PC-9 (cell line): ENCODE results near the gene SMAP2.

Source experiments
- EZH2 ChIP-seq: fragments of 200-600 bp; sonication (generic); IDR thresholded peaks from 2 replicates; pipeline ENCODE4 v1.8.0; 2017; ENCODE audit warnings: antibody characterized with exemption, low read depth
- TF ChIP-seq, protein P1 (sequence below): fragments of 200-600 bp; sonication (generic); conservative IDR thresholded peaks from 2 replicates; pipeline ENCODE4 v1.6.1; 2017; ENCODE audit warnings: mixed run types, antibody characterized with exemption, mild to moderate bottlenecking, moderate library complexity

DNA sequence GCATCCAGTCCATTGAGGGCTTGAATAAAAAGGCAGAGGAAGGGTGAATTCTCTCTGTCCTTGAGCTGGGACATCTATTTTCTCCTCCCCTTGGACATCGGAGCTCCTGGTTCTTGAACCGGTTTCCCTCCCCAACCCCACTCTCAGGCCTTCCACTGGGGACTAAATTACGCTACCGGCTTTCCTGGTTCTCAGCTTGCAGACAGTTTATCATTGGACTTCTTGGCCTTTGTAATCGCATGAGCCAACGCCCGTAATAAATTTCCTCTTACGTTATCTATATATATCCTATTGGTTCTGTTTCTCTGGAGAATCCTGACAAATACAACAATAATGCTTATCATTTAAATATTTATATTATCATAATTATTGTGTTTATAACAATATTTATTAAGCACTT lies 36.1 kb upstream of the SMAP2 start:
- TF ChIP-seq, protein P1, sequence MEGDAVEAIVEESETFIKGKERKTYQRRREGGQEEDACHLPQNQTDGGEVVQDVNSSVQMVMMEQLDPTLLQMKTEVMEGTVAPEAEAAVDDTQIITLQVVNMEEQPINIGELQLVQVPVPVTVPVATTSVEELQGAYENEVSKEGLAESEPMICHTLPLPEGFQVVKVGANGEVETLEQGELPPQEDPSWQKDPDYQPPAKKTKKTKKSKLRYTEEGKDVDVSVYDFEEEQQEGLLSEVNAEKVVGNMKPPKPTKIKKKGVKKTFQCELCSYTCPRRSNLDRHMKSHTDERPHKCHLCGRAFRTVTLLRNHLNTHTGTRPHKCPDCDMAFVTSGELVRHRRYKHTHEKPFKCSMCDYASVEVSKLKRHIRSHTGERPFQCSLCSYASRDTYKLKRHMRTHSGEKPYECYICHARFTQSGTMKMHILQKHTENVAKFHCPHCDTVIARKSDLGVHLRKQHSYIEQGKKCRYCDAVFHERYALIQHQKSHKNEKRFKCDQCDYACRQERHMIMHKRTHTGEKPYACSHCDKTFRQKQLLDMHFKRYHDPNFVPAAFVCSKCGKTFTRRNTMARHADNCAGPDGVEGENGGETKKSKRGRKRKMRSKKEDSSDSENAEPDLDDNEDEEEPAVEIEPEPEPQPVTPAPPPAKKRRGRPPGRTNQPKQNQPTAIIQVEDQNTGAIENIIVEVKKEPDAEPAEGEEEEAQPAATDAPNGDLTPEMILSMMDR = no peak
- no peak for TF ChIP-seq EZH2
